GM23248 (cell line): ENCODE data around the gene CKAP5.

Experiments used
- EZH2 ChIP-seq: fragments of 200-600 bp; sonication (generic); IDR thresholded peaks from 2 replicates; pipeline ENCODE4 v1.6.1; 2018; ENCODE audit warnings: antibody characterized with exemption, mild to moderate bottlenecking; ENCODE audit not compliant: insufficient read depth, poor library complexity, severe bottlenecking
- EZH2phosphoT487 ChIP-seq: fragments of 200-600 bp; sonication (generic); IDR thresholded peaks from 2 replicates; pipeline ENCODE4 v1.6.1; 2018; ENCODE audit warnings: antibody characterized with exemption, moderate library complexity, mild to moderate bottlenecking, low read depth; ENCODE audit not compliant: insufficient read depth

DNA sequence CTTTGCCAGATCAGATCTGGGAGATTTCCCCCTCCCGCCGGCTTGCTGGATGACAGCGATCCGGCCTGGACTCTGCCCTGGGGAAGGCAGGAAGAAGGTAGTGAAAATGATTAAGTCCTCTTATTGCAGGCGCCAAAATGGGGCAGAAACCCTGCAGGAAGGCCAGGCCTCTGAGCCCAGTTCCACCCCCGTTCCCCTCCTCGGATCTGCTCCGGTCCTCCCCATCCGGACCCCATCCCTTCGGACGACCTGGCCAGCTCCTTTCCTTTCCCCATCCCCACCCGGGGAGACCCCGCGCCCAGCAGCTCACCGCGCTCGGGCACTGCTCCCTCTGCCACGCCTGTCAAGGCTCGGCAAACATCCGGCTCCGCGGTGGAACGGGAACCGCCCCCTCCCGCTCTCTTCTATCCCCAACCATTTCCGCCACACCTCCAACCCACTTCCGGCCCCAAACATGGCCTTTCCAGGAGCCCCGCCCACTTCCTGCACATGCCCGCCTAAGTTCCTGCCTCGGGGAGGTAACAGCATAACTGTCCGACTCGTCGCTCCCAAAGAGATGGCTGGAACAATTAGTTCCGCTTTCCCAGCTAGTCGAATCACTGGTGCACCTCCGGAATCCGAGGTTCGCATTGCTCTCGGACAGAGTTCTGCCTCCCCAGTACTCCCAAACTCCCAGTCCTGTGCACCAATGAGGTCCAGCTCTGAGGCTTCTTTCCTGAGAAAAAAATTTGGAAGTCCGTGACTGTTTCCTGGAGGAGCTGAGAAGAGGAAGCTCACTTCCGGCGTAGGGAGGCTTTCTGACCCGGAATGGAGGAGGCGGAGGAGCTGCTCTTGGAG is 145.6 kb downstream of the CKAP5 start, which contains the start of the genes ARHGAP1 and ZNF408:
- TF ChIP-seq EZH2 (no peak), EZH2phosphoT487 (no peak)
